NT2/D1 (cell line): ENCODE measurements around the gene TSPAN2.
"Not testable (repeated sequence)": the region's sequence is repeated elsewhere in the genome, so short reads cannot be mapped to it uniquely, and the experiment has no call there.

Source experiments
- DNase-seq: peaks from one replicate; pipeline ENCODE4 v3.0.0-alpha.2; 2011; ENCODE audit warnings: low read depth, low spot score
- H3K27me3 ChIP-seq: 2 replicates; pipeline ENCODE4 v1.6.0; 2011; ENCODE audit warnings: mild to moderate bottlenecking; ENCODE audit not compliant: insufficient read length, insufficient read depth
- H3K36me3 ChIP-seq: 2 replicates; pipeline ENCODE4 v1.6.1; 2011; ENCODE audit warnings: mild to moderate bottlenecking, low read length, mixed read lengths; ENCODE audit not compliant: insufficient read depth, insufficient read length
- H3K4me1 ChIP-seq: 2 replicates; pipeline ENCODE4 v1.5.1; 2011; ENCODE audit not compliant: insufficient read depth, insufficient read length
- H3K4me3 ChIP-seq: 2 replicates; pipeline ENCODE4 v1.5.1; 2011; ENCODE audit warnings: low read depth; ENCODE audit not compliant: insufficient read length
- H3K9ac ChIP-seq: 2 replicates; pipeline ENCODE4 v1.6.0; 2011; ENCODE audit warnings: low read depth; ENCODE audit not compliant: insufficient read length
- H3K9me3 ChIP-seq: 2 replicates; pipeline ENCODE4 v1.5.1; 2011; ENCODE audit warnings: mild to moderate bottlenecking, low read length; ENCODE audit not compliant: insufficient read depth
- SUZ12 ChIP-seq: IDR thresholded peaks from 2 replicates; pipeline ENCODE4 v1.6.1; 2011; ENCODE audit not compliant: insufficient read length, insufficient read depth; ENCODE audit errors: extremely low read depth
- YY1 ChIP-seq: IDR thresholded peaks from 2 replicates; pipeline ENCODE4 v1.6.1; 2011; ENCODE audit not compliant: insufficient read length, insufficient read depth
- ZNF274 ChIP-seq: IDR thresholded peaks from 2 replicates; pipeline ENCODE4 v1.6.1; 2011; ENCODE audit warnings: mild to moderate bottlenecking, low read depth, low read length

Gene TSPAN2

GRCh38 chr1:115036814-115037507, 52.3 kb downstream of the TSPAN2 start:
- no peaks in the 10 kb centered on the region for H3K36me3 ChIP-seq
- no peaks in the 10 kb centered on the region for H3K27me3 ChIP-seq
- TF ChIP-seq YY1 (no peak), SUZ12 (no peak), ZNF274 (no peak)

GRCh38 chr1:115035652-115036051, 53.7 kb downstream of the TSPAN2 start:
- Histone ChIP-seq H3K9me3 (no peaks in the 10 kb centered on the region), H3K4me3 (no peak overlapping the region), H3K36me3 (no peaks in the 10 kb centered on the region), H3K27me3 (no peaks in the 10 kb centered on the region), H3K4me1 (no peaks in the 10 kb centered on the region), H3K9ac (no peak overlapping the region)
- TF ChIP-seq YY1 (no peak), SUZ12 (no peak), ZNF274 (no peak)
- DNase-seq = no peak

More at GRCh38 chr1:115036814-115037507, 52.3 kb downstream of the TSPAN2 start:
- Histone ChIP-seq H3K4me3 (no peak overlapping the region), H3K9ac (no peak overlapping the region), H3K4me1 (no peaks in the 10 kb centered on the region), H3K9me3 (no peaks in the 10 kb centered on the region)
- no peak for DNase-seq

DNA sequence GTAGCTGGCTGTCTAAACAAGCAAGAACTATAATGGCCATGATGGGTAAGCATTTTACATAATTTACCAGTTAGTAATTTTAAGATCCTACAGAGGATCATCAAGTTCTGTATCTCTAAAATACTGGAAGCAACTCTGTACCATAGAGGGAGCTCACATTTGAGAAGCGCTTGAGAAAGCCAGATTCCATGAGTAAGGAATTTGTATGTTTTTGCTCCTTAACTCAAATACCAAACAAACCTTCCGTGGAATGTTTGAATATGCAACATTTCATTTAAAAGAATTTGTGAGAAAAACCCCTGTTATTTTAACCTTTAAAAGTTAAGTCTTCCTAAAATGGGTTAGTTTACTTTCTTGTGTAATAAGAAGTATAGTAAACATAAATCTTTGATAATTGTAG, 57.7 kb downstream of the TSPAN2 start:
- no peak overlapping the region for H3K9ac ChIP-seq
- DNase-seq = no peak
- H3K4me3 ChIP-seq = no peak overlapping the region
- H3K27me3 ChIP-seq = no peaks in the 10 kb centered on the region
- no peaks in the 10 kb centered on the region for H3K36me3 ChIP-seq
- H3K9me3 ChIP-seq = no peaks in the 10 kb centered on the region
- TF ChIP-seq ZNF274 (no peak), YY1 (no peak), SUZ12 (no peak)
- no peaks in the 10 kb centered on the region for H3K4me1 ChIP-seq

GRCh38 chr1:115029526-115029925, 59.8 kb downstream of the TSPAN2 start, which contains the start of gene TSHB:
TSHB (plus strand) TSS chr1:115029826; CDS start chr1:115033363, 3,537 bp downstream.
- Histone ChIP-seq H3K27me3 (no peaks in the 10 kb centered on the region), H3K4me1 (no peaks in the 10 kb centered on the region), H3K9me3 (no peaks in the 10 kb centered on the region), H3K9ac (no peak within 1 kb of the TSS), H3K4me3 (no peak within 1 kb of the TSS), H3K36me3 (no peaks in the 10 kb centered on the region)
- no peak for TF ChIP-seq YY1
- TF ChIP-seq SUZ12 = no peak
- TF ChIP-seq ZNF274 = no peak
- no peak for DNase-seq

DNA sequence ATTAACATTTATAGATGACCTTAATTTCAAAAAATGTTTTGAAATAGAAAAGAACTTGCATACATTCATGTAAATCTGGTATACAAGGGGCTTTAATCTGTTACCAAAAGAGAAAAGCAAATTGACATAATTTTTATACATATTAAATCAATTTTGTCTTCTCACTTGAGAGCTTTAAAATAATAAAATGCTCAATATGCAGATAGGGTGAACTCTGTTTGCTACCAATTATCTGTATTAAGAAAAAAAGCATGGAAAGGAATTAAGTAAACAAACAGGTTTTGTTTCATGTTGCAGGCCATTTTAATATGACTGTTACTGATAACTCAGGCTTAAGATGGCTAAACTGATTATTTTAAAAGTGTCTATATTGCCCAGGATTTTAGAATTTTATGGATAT, 65.7 kb downstream of the TSPAN2 start:
- no peaks in the 10 kb centered on the region for H3K27me3 ChIP-seq
- no peaks in the 10 kb centered on the region for H3K4me1 ChIP-seq
- no peaks in the 10 kb centered on the region for H3K36me3 ChIP-seq
- TF ChIP-seq ZNF274 = no peak
- no peak for TF ChIP-seq YY1
- no peak for TF ChIP-seq SUZ12
- no peak for DNase-seq
- H3K4me3 ChIP-seq = no peak overlapping the region
- H3K9me3 ChIP-seq = peaks cover 16% of the 10 kb centered on the region; the same call in 1 of the 2 replicates
- H3K9ac ChIP-seq = no peak overlapping the region

DNA sequence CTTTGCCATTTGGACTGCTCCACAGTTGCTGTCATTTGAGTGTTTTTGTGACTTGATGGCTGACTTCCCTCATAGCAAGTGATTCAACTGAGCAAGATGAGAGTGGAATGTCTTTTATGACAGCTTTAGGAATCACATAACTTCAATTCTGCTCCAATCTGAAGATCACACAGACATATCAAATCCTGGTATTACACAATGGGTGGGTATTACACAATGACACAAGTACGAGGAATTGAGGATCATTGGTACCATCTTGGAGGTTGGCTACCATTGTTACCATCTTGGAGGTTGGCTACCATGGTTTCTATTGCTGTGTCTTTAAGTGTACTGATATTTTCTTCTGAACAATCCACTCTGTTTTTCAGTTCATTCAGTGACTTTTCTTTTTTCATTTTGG, 68.2 kb downstream of the TSPAN2 start:
- Histone ChIP-seq H3K36me3 (no peaks in the 10 kb centered on the region), H3K4me3 (no peak overlapping the region), H3K9ac (no peak overlapping the region), H3K4me1 (no peaks in the 10 kb centered on the region), H3K9me3 (peaks cover 16% of the 10 kb centered on the region; the same call in 1 of the 2 replicates), H3K27me3 (no peaks in the 10 kb centered on the region)
- no peak for TF ChIP-seq SUZ12
- TF ChIP-seq YY1 = no peak
- TF ChIP-seq ZNF274 = no peak
- no peak for DNase-seq

DNA sequence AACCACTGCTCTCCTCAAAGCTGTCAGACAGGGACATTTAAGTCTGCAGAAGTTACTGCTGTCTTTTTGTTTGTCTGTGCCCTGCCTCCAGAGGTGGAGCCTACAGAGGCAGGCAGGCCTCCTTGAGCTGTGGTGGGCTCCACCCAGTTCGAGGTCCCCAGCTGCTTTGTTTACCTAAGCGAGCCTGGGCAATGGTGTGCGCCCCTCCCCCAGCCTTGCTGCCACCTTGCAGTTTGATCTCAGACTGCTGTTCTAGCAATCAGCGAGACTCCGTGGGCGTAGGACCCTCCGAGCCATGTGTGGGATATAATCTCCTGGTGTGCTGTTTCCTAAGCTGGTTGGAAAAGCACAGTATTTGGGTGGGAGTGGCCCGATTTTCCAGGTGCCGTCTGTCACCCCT, 69.8 kb downstream of the TSPAN2 start:
- H3K9ac ChIP-seq, H3K36me3 ChIP-seq, H3K4me1 ChIP-seq, DNase-seq, H3K27me3 ChIP-seq, H3K4me3 ChIP-seq: not testable (repeated sequence)
- H3K9me3 ChIP-seq = peaks cover 16% of the 10 kb centered on the region; the same call in 1 of the 2 replicates
